ENCODE results near the gene NUP85.
"Not testable (repeated sequence)": the region's sequence is repeated elsewhere in the genome, so short reads cannot be mapped to it uniquely, and the experiment has no call there.

NUP85 gene

DNA sequence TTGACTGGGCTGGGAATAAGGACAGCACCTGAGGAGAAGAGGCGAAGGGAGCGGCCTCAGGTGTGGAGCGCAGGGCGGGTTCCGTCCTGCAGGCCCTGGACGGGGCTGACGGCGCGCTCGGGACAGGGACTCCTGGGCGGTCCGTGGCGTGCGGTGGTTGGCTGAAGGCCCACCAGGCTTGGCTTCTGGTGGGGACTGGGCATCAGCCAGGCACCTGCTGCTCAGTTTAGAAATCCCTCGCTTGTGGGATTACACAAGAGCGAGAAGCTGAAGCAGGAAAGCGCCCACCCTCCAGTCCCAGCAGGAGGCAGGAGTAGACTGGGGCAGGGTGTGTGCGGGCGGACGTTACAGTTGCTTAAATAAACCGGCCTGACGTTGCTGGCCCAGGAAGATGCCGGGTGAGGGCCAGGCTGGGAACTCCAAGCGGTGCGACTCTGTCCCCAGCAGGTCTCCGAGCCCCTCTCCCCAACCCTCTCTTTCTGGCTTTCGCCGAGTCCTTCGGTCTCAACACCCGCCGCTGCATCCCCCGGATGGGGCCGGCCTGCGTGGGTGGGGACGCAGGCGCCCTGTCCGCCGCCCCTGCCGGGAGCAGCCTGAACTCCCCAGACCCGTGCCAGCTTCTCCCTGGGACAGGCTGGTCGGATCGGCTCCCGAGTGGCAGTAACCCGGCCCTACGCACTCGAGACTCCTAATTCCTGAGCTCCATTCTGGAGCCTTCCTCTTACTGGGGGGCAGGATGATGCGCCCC lies 64.9 kb downstream of the NUP85 start:
- TF ChIP-seq POLR2AphosphoS5 (IDR thresholded peaks at IDR 0.05; ENCODE audit: borderline replicate concordance, low read depth, low read length) (no peak), EZH2 (IDR thresholded peaks at IDR 0.05) (no peak), FOXP2 (optimal IDR thresholded peaks at IDR 0.05; ENCODE audit: control extremely low read depth, extremely low read length, insufficient read depth) (no peak)
- H3K9ac ChIP-seq (ENCODE audit: insufficient read length) = peak overlapping the region; percentile 94
- no peak for DNase-seq (ENCODE audit: low read depth, low spot score)
- no peaks in the 10 kb centered on the region for H3K9me3 ChIP-seq (ENCODE audit: low read depth, low read length)
- H3K36me3 ChIP-seq (ENCODE audit: insufficient read depth, low read length) = peaks cover 11% of the 10 kb centered on the region; the same call in 1 of the 2 replicates
- no peak overlapping the region for H3K27ac ChIP-seq
- H3K4me3 ChIP-seq = peak overlapping the region; percentile 95

DNA sequence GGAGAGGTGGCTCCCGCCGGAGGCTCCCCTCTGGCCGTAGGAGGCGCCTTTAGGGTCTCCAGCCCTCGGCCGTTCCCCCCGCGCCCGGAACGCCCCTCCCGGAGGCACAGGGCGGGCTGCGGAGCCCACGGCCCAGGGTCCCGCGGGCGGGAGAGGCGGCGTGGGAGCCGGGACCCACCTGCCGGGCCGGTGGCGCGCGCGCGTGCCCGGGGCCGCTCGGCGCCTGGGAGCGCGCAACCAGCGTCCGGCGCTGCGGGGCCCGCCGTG lies 65.4 kb downstream of the NUP85 start, which contains the start of gene MIF4GD:
Gene MIF4GD, minus strand, starts transcription at position 266 of the 267 bp plus-strand sequence. CDS start 1,036 bp downstream, outside the sequence.
- TF ChIP-seq FOXP2 (optimal IDR thresholded peaks at IDR 0.05; ENCODE audit: control extremely low read depth, extremely low read length, insufficient read depth) (no peak), EZH2 (IDR thresholded peaks at IDR 0.05) (no peak), POLR2AphosphoS5 (IDR thresholded peaks at IDR 0.05; ENCODE audit: borderline replicate concordance, low read depth, low read length) (no peak)
- DNase-seq (ENCODE audit: low read depth, low spot score) = no peak
- Histone ChIP-seq H3K4me3 (peak within 1 kb of the TSS; percentile 95), H3K9ac (ENCODE audit: insufficient read length) (peak within 1 kb of the TSS; percentile 94), H3K9me3 (ENCODE audit: low read depth, low read length) (no peaks in the 10 kb centered on the region), H3K27ac (peak within 1 kb of the TSS; percentile 13; the same call in 1 of the 2 replicates), H3K36me3 (ENCODE audit: insufficient read depth, low read length) (peaks cover 6% of the 10 kb centered on the region; the same call in 1 of the 2 replicates)

DNA sequence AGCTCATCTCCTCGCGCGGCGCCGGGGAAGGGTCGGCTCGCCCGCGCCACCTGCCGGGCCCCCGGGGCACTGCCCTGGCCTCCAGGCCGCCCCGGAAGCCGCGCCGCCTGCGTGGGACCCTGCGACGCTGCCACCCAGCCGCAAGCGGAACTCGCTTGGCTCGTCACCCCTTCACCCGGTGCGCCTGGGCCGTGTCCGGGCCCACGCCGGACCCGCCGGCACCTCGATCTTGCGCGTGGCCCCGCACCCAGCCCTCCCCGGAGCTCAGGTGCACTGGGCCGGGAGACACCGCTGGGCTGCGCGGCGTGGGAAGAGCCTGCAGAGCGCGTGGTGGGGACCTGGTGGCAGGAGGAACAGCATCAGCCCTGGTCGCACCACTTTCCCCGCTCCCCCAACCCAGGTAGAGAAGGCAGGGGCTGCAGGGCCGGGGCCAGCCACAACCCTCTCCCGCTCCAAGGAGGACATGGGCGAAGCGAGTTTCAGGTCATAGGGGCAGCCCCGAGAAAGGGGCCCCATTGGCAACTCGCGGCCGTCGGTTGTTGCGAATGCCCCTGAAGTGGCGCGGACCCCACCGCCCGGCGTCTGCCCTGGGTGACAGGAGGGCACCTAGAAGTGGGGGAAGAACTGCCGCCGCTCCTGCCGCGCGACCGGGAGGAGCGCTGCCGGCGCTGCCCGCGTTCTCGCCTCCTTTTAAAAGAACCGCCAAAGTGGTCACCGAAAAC lies 65.9 kb downstream of the NUP85 start:
- Histone ChIP-seq H3K4me3 (peak overlapping the region; percentile 80), H3K9me3 (ENCODE audit: low read depth, low read length) (no peaks in the 10 kb centered on the region), H3K36me3 (ENCODE audit: insufficient read depth, low read length) (peaks cover 1% of the 10 kb centered on the region; the same call in 1 of the 2 replicates), H3K27ac (peak overlapping the region; percentile 13; the same call in 1 of the 2 replicates), H3K9ac (ENCODE audit: insufficient read length) (peak overlapping the region; percentile 82)
- DNase-seq (ENCODE audit: low read depth, low spot score) = no peak
- TF ChIP-seq EZH2 (IDR thresholded peaks at IDR 0.05) (no peak), FOXP2 (optimal IDR thresholded peaks at IDR 0.05; ENCODE audit: control extremely low read depth, extremely low read length, insufficient read depth) (no peak), POLR2AphosphoS5 (IDR thresholded peaks at IDR 0.05; ENCODE audit: borderline replicate concordance, low read depth, low read length) (peak; percentile 53; the same call in 1 of the 2 replicates)

DNA sequence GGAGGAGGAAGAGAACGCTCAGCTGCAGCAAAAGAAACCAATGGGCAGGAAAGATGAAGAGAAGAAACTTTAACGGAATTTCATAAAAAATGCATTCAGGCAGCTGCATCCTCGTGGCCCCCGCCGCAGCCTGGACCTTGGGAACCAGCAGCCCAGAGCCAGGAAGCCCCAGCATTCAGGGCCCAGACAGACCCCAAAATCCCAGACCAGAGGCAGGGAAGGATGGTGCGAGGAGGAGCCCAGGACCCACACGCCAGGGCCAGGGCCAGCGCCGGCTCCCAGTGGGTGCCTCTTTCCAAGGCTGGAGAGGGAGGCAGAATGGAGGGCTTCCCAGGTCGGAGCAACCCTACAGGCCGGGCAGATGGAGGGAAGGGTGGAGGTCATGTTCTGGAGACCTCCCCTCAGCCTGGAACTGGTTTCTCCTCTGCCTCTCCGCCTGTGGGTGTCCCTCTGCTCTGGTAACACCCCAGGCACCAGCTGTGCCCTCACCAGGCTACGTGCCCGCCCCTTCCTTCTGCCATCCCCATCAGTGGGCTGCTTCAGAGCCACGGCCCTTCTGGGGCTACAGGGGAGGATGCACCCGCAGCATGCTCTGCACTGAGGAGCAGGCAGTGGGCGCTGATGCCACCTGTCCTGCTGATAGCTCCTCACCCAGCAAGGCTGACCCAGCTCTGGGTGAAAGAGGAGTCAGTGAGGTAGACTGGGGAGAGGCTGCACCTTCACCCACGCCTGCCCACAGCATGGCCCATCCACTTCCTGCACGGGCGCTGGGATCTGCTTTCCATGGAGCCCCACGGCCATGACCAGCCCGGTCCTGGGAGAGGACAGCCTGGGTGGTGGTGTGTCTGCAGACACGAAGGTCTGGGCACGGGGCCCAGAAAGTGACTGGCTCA lies 66.7 kb downstream of the NUP85 start:
- no peak for TF ChIP-seq FOXP2 (optimal IDR thresholded peaks at IDR 0.05; ENCODE audit: control extremely low read depth, extremely low read length, insufficient read depth)
- TF ChIP-seq POLR2AphosphoS5 (IDR thresholded peaks at IDR 0.05; ENCODE audit: borderline replicate concordance, low read depth, low read length) = peak; percentile 21; the same call in 1 of the 2 replicates
- DNase-seq (ENCODE audit: low read depth, low spot score) = no peak
- Histone ChIP-seq H3K4me3 (no peak overlapping the region; the same call in 1 of the 2 replicates), H3K9me3 (ENCODE audit: low read depth, low read length) (no peaks in the 10 kb centered on the region), H3K9ac (ENCODE audit: insufficient read length) (no peak overlapping the region), H3K36me3 (ENCODE audit: insufficient read depth, low read length) (no peaks in the 10 kb centered on the region; the same call in 1 of the 2 replicates), H3K27ac (no peak overlapping the region)

DNA sequence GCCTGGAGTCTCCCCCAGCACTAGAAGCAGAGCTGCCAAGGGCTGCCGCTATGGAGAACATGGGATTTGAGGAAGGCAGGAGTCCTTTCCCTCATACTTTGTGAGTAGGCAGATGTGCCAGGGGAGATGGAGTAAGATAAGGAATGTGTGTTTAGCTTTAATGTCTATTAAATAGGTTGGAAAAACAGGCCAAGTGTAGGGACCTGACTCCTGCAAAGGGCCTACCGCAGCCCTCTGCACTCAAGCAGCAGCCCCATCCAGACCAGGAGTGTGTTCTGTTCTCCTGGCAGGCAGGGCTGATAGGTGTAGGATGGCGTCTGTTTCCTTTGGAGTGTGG lies 67.3 kb downstream of the NUP85 start:
- no peak overlapping the region for H3K27ac ChIP-seq
- DNase-seq (ENCODE audit: low read depth, low spot score) = no peak
- no peak overlapping the region for H3K4me3 ChIP-seq
- H3K9me3 ChIP-seq (ENCODE audit: low read depth, low read length) = no peaks in the 10 kb centered on the region
- TF ChIP-seq EZH2 (IDR thresholded peaks at IDR 0.05) = no peak
- no peak for TF ChIP-seq FOXP2 (optimal IDR thresholded peaks at IDR 0.05; ENCODE audit: control extremely low read depth, extremely low read length, insufficient read depth)
- no peak for TF ChIP-seq POLR2AphosphoS5 (IDR thresholded peaks at IDR 0.05; ENCODE audit: borderline replicate concordance, low read depth, low read length)
- H3K36me3 ChIP-seq (ENCODE audit: insufficient read depth, low read length) = no peaks in the 10 kb centered on the region; the same call in 1 of the 2 replicates
- no peak overlapping the region for H3K9ac ChIP-seq (ENCODE audit: insufficient read length)

DNA sequence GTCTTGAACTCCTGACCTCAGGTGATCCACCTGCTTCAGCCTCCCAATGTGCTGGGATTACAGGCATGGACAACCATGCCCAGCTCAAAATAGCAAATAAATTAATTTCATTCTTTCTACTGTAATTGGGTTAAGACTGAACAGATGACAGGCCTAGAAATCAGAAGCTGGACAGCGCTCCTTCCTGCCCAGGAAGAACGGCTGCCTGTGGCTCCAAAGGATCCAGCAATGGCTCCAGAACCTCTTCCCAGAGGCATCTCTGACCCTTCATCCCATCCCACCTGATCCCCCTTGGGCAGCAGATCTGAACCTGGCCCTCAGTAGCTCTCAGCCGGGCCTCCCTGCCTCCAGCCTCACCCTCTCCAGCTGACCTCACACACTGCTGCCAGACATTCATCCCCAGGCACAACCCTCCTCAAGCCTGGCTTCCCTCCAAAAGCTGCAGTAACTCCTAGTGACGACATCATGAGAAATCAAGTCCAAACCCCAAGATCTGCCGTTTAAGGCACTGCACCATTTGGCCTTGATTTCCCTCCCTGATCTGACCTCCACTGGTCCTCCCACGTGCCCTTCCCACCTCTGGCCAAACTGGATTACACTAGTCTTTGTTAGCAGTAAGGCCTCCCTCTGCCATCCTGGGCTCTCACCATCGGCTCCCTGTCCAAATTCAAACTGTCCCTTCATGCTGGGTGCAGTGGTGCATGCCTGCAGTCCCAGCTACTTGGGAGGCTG lies 68.7 kb downstream of the NUP85 start:
- DNase-seq (ENCODE audit: low read depth, low spot score) = no peak
- Histone ChIP-seq H3K4me3 (no peak overlapping the region), H3K36me3 (ENCODE audit: insufficient read depth, low read length) (no peaks in the 10 kb centered on the region; the same call in 1 of the 2 replicates), H3K9me3 (ENCODE audit: low read depth, low read length) (no peaks in the 10 kb centered on the region), H3K9ac (ENCODE audit: insufficient read length) (no peak overlapping the region), H3K27ac (peak overlapping the region; percentile 19; the same call in 1 of the 2 replicates)
- TF ChIP-seq POLR2AphosphoS5 (IDR thresholded peaks at IDR 0.05; ENCODE audit: borderline replicate concordance, low read depth, low read length) (no peak), FOXP2 (optimal IDR thresholded peaks at IDR 0.05; ENCODE audit: control extremely low read depth, extremely low read length, insufficient read depth) (no peak), EZH2 (IDR thresholded peaks at IDR 0.05) (no peak)

DNA sequence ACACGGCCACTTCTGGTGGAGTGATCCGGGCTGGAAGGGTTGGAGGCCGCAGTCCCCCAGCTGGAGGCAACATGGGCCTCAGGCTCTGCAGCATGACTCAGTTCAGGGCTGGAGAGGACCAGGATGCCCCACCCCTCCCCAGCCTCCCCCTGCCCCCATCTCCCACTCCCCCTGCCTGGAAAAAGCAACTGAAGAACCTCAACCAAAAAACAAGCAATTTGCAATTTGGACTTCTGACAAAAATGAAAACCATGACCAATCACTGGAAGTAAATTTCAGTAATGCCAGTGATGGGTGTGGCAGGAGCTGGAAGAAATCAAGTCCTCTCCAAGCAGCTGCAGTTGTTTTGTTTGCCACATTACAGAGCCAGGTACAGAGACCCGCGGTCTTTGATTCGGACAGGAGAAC lies 72.2 kb downstream of the NUP85 start:
- peaks cover 5% of the 10 kb centered on the region; the same call in 1 of the 2 replicates for H3K36me3 ChIP-seq (ENCODE audit: insufficient read depth, low read length)
- H3K9me3 ChIP-seq (ENCODE audit: low read depth, low read length) = no peaks in the 10 kb centered on the region
- no peak overlapping the region for H3K4me3 ChIP-seq
- no peak for DNase-seq (ENCODE audit: low read depth, low spot score)
- H3K27ac ChIP-seq = no peak overlapping the region
- H3K9ac ChIP-seq (ENCODE audit: insufficient read length) = no peak overlapping the region
- TF ChIP-seq POLR2AphosphoS5 (IDR thresholded peaks at IDR 0.05; ENCODE audit: borderline replicate concordance, low read depth, low read length) = no peak
- no peak for TF ChIP-seq FOXP2 (optimal IDR thresholded peaks at IDR 0.05; ENCODE audit: control extremely low read depth, extremely low read length, insufficient read depth)
- TF ChIP-seq EZH2 (IDR thresholded peaks at IDR 0.05) = no peak

DNA sequence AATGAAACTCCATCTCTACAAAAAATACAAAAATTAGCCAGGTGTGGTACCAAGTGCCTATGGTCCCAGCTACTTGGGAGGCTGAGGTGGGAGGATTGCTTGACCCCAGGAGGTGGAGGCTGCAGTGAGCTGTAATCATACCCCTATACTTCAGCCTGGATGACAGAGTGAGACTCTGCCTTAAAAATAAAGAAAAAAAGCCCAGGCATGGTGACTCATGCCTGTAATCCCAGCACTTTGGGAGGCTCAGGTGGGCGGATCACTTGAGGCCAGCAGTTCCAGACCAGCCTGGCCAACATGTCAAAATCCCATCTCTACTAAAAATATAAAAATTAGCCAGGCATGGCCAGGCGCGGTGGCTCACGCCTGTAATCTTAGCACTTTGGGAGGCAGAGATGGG lies 74.7 kb downstream of the NUP85 start:
- H3K4me3 ChIP-seq; H3K36me3 ChIP-seq (ENCODE audit: insufficient read depth, low read length); H3K9me3 ChIP-seq (ENCODE audit: low read depth, low read length); DNase-seq (ENCODE audit: low read depth, low spot score); H3K27ac ChIP-seq; H3K9ac ChIP-seq (ENCODE audit: insufficient read length): not testable (repeated sequence)
